ENCODE measurements around the gene IRF8.

- TF ChIP-seq EZH2phosphoT487 (IDR thresholded peaks at IDR 0.05; ENCODE audit: borderline replicate concordance) (no peak), CTCF (conservative IDR thresholded peaks at IDR 0.05; ENCODE audit: low read length) (no peak)
Measured at GRCh38 chr16:85913688-85914422, 14.9 kb downstream of the IRF8 start.
